RWPE2 (cell line): ENCODE results near the gene TNNT2.

ENCODE experiments used
- ATAC-seq: fragments of 200-7000 bp; cut with Tn5 transposase; 3 replicates; pipeline ENCODE4 v1.9.1; 2021; ENCODE audit warnings: low read depth
- DNase-seq: peaks from one replicate; pipeline ENCODE4 v3.0.0-alpha.2; 2020; ENCODE audit warnings: low spot score
- H3K27ac ChIP-seq: fragments of 450-650 bp; 2 replicates; pipeline ENCODE4 v1.5.1; 2017; ENCODE audit warnings: mild to moderate bottlenecking; ENCODE audit not compliant: poor library complexity, severe bottlenecking
- H3K27me3 ChIP-seq: fragments of 250-450 bp; sonication (Bioruptor Pico); 2 replicates; pipeline ENCODE4 v1.5.1; 2021; ENCODE audit warnings: mild to moderate bottlenecking, moderate library complexity; ENCODE audit not compliant: insufficient read depth, poor library complexity, severe bottlenecking
- H3K36me3 ChIP-seq: fragments of 250-450 bp; sonication (Bioruptor Pico); 2 replicates; pipeline ENCODE4 v1.5.1; 2020; ENCODE audit warnings: low read depth, mild to moderate bottlenecking, moderate library complexity
- H3K4me1 ChIP-seq: fragments of 250-450 bp; sonication (Bioruptor Pico); 2 replicates; pipeline ENCODE4 v1.5.1; 2021; ENCODE audit warnings: mild to moderate bottlenecking, moderate library complexity; ENCODE audit not compliant: insufficient read depth, poor library complexity, severe bottlenecking
- H3K4me3 ChIP-seq: fragments of 250-450 bp; sonication (Bioruptor Pico); 2 replicates; pipeline ENCODE4 v1.5.1; 2021; ENCODE audit warnings: mild to moderate bottlenecking, moderate library complexity; ENCODE audit not compliant: severe bottlenecking
- H3K9me3 ChIP-seq: fragments of 250-450 bp; sonication (Bioruptor Pico); 2 replicates; pipeline ENCODE4 v1.5.1; 2021; ENCODE audit warnings: mild to moderate bottlenecking, moderate library complexity; ENCODE audit not compliant: severe bottlenecking
- TF ChIP-seq, protein P1 (sequence below): fragments of 450-650 bp; IDR thresholded peaks from one replicate; pipeline ENCODE4 v1.5.1; 2017; ENCODE audit warnings: mild to moderate bottlenecking, moderate library complexity; ENCODE audit not compliant: poor library complexity, severe bottlenecking

The TNNT2 gene

DNA sequence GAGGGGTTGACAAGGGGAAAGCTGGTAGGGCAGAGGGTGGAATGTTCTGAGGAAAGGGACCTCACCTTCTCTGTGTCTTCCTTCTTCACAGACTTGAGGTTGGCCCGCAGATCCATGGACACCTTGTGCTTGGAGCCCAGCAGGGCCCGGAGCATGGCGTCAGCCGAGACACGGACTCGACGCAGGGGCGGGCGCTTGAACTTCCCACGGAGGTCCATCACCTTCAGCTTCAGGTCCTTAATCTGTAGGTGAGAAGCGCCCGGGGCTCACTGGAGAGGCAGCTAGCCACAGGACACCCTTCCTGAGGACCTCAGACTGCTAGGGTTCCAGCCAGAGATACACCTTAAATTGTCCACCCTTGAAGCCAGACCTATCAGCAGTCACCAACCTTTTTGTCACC, 33.8 kb upstream of the TNNT2 start:
- TF ChIP-seq, protein P1, sequence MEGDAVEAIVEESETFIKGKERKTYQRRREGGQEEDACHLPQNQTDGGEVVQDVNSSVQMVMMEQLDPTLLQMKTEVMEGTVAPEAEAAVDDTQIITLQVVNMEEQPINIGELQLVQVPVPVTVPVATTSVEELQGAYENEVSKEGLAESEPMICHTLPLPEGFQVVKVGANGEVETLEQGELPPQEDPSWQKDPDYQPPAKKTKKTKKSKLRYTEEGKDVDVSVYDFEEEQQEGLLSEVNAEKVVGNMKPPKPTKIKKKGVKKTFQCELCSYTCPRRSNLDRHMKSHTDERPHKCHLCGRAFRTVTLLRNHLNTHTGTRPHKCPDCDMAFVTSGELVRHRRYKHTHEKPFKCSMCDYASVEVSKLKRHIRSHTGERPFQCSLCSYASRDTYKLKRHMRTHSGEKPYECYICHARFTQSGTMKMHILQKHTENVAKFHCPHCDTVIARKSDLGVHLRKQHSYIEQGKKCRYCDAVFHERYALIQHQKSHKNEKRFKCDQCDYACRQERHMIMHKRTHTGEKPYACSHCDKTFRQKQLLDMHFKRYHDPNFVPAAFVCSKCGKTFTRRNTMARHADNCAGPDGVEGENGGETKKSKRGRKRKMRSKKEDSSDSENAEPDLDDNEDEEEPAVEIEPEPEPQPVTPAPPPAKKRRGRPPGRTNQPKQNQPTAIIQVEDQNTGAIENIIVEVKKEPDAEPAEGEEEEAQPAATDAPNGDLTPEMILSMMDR: no peak
- DNase-seq: no peak
- no peak overlapping the region for H3K4me3 ChIP-seq
- H3K9me3 ChIP-seq: no peaks in the 10 kb centered on the region
- no peak overlapping the region for H3K27ac ChIP-seq
- no peaks in the 10 kb centered on the region for H3K36me3 ChIP-seq
- no peaks in the 10 kb centered on the region for H3K4me1 ChIP-seq
- ATAC-seq: no peak
- no peaks in the 10 kb centered on the region for H3K27me3 ChIP-seq

DNA sequence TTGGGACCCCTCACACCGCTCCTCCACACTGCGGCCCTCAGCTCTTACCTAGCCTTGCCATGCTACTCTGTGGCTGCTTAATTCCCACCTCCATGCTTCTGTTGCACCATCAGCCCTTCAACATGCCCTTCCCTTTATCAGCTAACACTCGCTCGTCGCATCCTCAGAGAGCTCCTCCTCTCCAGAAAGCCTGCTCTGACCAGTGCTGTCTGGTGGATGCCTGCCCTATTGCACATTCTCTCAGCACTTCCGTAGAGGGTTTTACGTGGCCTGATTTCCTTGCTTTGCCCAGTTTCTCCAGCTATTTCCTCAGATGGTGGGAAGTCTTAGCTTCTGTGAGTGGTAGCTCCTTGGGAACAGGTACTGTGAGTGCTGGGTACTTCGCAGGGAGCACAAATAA, 32.0 kb upstream of the TNNT2 start:
- Histone ChIP-seq H3K27ac (no peak overlapping the region), H3K9me3 (no peaks in the 10 kb centered on the region), H3K4me1 (no peaks in the 10 kb centered on the region), H3K4me3 (no peak overlapping the region), H3K27me3 (no peaks in the 10 kb centered on the region), H3K36me3 (no peaks in the 10 kb centered on the region)
- TF ChIP-seq, protein P1: no peak
- DNase-seq (no peak), ATAC-seq (0 out of 3 replicates have a peak, but pooled peaks have one; percentile 8)

DNA sequence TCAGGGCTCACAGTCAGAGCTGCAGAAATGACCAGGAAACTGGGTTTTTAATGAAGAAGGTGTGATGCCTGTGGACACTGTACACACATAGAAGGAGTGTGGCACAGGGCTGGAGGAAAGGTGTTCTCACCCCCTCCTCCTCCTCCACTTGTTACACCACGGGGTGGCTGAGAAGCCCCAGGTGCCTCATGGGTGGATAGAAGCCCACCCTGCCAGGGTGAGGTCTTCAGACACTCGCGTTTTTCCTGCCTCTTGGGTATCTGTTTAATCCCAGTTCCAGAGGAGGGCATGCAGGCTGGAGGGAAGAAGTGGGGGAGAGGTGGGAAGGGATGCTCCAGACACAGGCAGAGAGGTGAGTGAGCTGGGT, 31.3 kb upstream of the TNNT2 start:
- no peaks in the 10 kb centered on the region for H3K36me3 ChIP-seq
- no peaks in the 10 kb centered on the region for H3K9me3 ChIP-seq
- no peak overlapping the region for H3K27ac ChIP-seq
- ATAC-seq (no peak), DNase-seq (no peak)
- H3K4me3 ChIP-seq: no peak overlapping the region
- TF ChIP-seq, protein P1: no peak
- no peaks in the 10 kb centered on the region for H3K4me1 ChIP-seq
- no peaks in the 10 kb centered on the region for H3K27me3 ChIP-seq

DNA sequence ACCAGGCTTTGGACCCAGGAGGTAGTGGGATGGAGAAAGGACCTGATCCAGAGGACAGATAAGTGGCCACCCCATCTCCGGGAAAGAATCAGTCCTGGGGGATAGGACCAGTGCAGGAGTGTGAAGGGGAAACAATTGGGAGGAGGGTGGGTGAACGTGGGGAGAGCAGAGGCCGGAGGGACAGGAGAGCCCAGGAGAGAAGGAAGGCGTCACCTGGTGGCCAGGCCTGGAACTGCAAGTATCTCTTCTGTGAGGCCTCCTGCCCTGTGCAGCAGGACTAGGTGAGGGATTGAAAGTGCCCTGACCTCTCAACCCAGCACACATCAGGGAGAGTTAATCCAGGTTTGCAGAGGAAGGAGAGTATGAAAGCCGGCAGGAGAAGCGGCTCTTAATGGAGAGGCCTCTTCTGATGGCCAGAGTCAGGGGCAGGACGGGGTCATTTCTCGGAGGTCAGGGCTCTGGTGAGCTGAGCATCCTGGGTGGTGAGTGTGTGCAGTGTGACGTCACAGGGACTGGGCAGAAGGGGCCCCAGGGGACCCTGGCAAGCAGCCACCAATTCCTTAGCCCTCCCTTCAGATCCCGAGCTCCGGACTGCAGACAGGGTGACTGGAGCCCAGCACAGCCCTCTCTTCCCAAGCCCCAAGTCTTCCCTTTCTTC, 30.8 kb upstream of the TNNT2 start:
- H3K4me1 ChIP-seq: no peaks in the 10 kb centered on the region
- TF ChIP-seq, protein P1: peak; percentile 94
- H3K36me3 ChIP-seq: no peaks in the 10 kb centered on the region
- no peak overlapping the region for H3K4me3 ChIP-seq
- H3K27ac ChIP-seq: no peak overlapping the region
- H3K9me3 ChIP-seq: no peaks in the 10 kb centered on the region
- ATAC-seq (peak; percentile 74), DNase-seq (no peak)
- H3K27me3 ChIP-seq: no peaks in the 10 kb centered on the region

DNA sequence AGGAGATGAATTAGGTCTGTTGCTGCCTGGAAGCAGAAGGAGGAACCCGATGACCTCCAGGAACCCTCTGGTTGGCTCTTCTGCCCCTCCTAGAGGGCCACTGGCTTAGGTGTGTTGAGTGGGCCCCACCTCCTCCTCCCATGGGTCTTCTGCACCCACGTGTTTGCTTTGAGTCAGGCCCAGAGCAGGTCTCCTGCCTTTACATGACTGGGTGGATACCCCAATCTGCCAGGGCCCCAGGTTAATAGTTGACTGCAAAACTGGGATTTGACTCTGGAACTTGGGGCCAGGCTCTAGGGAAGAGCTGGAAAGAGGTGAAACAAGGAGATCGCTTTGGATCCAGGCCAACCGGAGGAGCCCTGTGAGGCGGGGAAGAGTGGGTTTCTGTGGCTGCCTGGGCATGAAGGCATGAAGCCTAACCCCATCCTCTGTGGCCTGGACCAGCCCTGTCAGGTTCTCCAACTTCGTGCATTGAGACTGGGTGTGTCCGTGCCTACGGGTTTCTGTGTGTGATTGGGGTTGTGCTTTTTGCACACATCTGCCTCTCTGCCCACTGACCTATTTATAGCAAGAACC, 29.4 kb upstream of the TNNT2 start:
- no peak overlapping the region for H3K27ac ChIP-seq
- H3K4me1 ChIP-seq: no peaks in the 10 kb centered on the region
- TF ChIP-seq, protein P1: no peak
- no peak overlapping the region for H3K4me3 ChIP-seq
- no peaks in the 10 kb centered on the region for H3K27me3 ChIP-seq
- H3K36me3 ChIP-seq: no peaks in the 10 kb centered on the region
- ATAC-seq (no peak), DNase-seq (no peak)
- H3K9me3 ChIP-seq: no peaks in the 10 kb centered on the region
